GM19023 (cell line): ENCODE results near the gene KCNMA1.
"Not testable (repeated sequence)": the region's sequence is repeated elsewhere in the genome, so short reads cannot be mapped to it uniquely, and the experiment has no call there.

Source experiments
- ATAC-seq: cut with Tn5 transposase; IDR thresholded peaks from one replicate; pipeline ENCODE4 v1.9.1; 2021; ENCODE audit warnings: mild to moderate bottlenecking, moderate library complexity; ENCODE audit not compliant: unreplicated experiment

Gene KCNMA1

GRCh38 chr10:77588886-77589285, 48.7 kb downstream of the KCNMA1 start:
- no peak for ATAC-seq

- no peak for ATAC-seq
These were observed 50.2 kb downstream of the KCNMA1 start for GRCh38 chr10:77587416-77587790.

DNA sequence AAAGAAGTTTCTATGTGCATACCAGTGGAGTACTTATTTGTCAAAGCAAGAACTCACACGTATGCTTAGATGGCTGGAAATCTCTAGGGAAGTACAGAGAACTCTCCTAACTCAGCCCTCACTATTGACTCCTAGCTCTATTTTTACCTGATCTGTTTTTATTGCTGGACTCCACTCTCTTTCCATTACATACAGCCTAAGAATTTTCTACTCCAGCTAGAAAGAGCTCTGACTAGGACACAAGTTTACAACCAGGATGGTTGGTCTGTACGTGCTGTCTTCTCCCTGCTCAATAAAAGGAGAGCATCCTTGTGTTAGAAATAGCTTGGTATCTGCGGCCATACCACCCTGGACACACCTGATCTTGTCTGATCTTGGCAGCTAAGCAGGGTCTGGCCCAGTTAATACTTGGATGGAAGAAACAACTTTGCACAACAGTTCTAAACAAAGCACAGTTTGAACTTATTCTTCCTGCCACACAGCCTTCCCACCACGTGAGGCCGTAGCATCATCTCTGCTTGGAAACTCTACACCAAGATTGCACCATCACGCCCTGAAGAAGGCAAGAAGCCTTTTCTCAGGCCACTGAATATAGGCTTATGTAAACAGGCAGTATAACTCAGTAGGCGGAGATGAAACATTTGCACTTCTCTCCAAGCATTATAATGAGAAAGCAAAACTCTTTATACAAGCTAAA, 50.7 kb downstream of the KCNMA1 start:
- no peak for ATAC-seq

GRCh38 chr10:77584938-77585337, 52.7 kb downstream of the KCNMA1 start:
- ATAC-seq, result no peak

GRCh38 chr10:77583527-77583926, 54.1 kb downstream of the KCNMA1 start:
- no peak for ATAC-seq

GRCh38 chr10:77582710-77583115, 54.9 kb downstream of the KCNMA1 start:
- no peak for ATAC-seq

GRCh38 chr10:77581738-77582137, 55.9 kb downstream of the KCNMA1 start:
- ATAC-seq, result no peak

- ATAC-seq, result no peak
These were observed 57.1 kb downstream of the KCNMA1 start for GRCh38 chr10:77580482-77580881.

GRCh38 chr10:77578583-77579227, 58.9 kb downstream of the KCNMA1 start:
- no peak for ATAC-seq

DNA sequence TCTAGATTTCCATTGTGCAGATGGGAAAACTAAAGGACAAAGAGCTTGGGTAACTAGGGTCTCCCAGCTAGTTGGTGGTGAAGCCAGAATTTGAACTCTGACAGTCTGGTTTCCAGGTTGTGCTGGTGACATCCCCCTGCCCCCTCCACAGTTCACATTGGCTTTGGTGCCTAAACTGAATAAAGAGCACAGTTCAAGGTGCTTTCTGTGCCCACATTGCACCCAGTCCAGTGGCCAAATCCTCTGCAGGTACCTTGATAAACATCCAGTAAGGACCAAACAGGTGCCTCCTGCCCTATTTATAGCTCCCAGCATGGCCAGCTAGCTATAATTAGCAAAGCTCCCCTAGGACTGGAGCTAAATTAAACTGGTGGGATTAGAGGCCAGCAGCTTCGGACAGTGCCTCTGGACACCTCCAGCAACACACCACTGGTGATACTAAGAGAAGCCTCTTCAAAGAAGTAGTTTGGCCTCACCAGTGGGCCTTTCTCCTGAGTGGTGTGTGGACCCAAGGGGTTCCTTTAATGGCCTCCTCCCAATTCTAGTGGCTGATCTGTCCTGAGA, 59.9 kb downstream of the KCNMA1 start:
- ATAC-seq, result no peak

- ATAC-seq, result no peak
These were observed 61.1 kb downstream of the KCNMA1 start for GRCh38 chr10:77576444-77577032.

DNA sequence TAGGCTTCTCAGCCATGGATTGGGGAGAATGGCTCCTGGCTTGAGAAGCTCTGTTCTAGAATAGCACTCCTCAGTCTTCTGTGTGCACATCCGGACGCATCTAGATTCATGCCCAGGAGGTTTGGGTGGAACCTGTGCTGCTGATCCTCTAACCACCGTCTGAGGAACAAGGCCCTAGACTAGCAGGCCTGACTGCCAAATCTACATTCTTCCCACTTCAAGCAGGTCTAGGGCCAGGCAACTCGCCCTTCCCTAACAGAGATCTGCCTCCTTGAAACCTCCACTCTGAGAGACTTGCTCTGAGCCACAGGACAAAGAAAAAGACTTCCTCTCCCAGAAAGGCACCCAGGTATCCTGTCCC, 61.6 kb downstream of the KCNMA1 start:
- ATAC-seq, result no peak

DNA sequence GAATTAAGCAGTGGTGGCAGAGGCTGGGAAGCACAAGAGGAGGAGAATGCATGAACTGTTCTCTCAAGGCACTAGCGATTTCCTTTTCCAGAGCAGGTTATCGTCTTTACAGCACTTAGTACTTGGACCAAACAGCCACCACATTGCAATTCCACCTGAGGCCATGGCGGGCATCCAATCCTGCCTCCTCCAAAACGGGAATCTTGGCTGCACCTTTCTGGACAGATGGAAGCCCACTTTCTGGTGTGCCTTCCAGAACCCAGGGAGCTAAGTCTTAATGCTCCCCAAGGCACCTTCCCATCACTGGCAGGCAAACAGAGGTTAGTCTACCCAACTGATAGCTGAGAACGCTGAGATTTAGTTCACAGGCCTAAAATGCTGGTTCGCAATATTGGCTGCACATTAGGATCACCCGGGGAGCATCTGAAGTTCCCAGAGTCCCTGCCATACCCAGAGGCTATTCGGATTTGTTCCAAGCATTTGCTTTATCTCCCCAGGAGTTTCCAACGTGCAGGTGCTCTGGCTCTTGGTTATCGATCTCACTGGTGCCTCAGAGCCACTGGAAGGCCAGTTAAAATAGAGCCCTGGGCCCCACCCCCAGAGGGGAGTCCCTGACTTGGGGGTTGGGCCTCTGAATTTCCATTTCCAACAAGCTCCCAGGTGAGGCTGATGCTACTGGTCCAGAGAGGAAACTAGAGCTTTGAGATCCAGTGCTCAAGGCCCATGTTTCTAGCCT, 62.2 kb downstream of the KCNMA1 start:
- no peak for ATAC-seq

GRCh38 chr10:77574438-77574837, 63.2 kb downstream of the KCNMA1 start:
- ATAC-seq, result no peak

GRCh38 chr10:77572520-77572919, 65.1 kb downstream of the KCNMA1 start:
- ATAC-seq, result not testable (repeated sequence)

DNA sequence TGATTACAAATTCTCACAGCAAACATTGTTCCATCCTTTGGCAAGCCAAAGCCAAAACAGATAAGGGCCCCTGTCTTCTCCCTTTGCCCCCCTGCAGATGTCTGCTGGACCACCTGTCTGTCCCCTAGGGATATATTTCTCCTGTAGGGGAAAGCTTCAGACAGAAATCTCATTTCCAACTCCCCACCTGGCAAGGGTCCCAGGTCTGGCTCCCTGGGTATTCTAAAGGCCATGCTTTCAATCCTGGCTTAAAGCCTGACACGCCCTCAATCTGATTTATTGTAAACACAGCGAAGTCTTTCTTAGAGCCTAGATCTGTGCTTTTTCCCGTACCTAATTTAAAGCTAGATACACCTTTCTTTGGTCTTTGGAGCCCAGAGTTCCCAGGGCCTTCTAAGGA, 66.1 kb downstream of the KCNMA1 start:
- no peak for ATAC-seq

DNA sequence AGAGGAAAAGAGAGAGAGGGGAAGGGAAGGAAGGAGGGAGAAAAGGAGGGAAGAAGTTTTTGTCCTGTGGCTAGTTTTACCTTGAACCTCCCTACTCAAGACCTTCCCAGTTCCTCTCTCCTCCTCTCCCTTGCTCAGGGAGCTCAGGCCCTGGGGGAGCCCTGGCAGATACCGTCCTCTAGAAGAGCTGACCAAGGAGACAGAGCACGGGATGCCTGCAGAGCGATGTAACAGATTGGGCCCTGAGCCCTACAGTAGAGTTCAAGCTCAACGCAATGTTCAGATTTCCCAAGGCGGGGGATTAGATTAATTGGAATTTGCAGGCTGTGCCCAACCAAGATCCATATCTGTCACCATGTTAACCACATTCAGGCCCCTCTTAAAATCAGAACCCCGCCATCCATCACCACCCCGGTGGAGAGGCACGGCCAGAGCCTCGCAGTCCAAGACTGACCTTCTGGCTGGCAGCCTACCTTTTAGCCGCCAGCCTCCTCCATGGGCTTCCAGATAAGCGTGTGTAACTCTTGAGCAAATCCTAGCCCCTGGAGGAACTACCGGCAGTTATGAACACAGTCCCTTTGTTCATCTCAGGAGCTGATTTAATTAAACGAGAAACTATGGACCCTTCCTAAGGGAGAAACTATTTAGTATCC, 70.6 kb downstream of the KCNMA1 start:
- ATAC-seq, result no peak

GRCh38 chr10:77566236-77566635, 71.4 kb downstream of the KCNMA1 start:
- no peak for ATAC-seq

DNA sequence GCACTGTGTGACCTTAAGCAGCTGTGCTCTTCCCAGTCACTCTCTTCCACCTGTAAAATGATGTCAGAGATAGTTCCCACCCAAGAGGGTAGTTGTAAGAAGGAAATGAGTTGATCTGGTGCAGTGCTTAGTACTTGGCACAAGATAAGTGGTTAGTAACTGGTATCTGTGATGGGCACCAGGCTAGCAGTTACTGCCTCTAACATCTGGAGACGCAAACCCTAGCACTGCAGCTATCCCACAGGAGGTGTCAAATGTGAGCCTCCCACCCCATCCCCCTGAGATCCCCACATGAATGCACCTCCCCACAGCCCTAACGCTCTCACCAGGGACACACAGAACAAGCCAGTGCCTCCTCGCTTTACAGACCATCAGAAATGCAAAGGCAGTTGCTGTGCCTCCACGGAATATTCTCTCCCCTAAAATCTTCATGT, 72.0 kb downstream of the KCNMA1 start:
- ATAC-seq, result no peak

DNA sequence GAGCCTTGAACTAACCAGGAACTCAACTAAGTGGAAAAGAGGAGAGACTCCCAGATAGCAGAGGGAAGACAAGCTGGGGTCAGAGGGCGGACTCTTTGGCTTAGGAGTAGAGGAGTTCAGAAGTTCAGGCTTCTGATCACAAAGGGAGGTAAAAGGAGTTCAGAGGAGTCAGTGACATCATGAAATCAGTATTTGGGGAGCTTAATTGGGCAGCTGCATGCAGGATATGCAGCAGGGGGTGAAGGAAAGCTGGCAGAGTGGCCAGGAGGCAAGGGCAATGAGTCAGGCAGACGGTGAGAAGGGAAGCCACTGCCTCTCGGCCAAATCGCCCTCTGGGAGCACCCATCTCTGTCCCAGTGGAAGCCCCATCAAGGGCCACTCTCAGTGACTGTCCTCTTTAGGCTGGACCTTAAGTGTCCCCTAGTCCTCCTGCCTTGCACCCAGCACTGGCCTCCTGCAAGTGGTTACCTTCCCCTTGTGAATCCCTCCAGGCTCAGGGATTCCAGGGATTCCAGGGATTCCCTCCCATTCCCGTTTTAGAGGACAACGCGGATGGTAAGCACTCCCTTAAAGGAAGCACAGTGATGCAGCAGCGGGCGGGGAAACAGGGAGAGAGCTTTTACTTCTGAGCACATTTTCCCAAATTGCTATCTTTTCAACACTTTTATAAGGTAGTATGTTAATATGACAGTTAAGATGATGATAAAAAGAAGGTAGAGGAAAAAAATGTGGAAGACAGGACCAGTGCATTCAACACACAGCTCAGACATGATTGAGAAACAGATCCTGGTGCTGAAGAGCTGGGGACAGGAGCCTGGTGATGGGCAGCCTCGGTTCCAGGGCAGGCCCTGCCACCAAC, 72.6 kb downstream of the KCNMA1 start:
- ATAC-seq, result no peak
